Measurements from ENCODE around the gene C12orf60.

The C12orf60 gene

DNA sequence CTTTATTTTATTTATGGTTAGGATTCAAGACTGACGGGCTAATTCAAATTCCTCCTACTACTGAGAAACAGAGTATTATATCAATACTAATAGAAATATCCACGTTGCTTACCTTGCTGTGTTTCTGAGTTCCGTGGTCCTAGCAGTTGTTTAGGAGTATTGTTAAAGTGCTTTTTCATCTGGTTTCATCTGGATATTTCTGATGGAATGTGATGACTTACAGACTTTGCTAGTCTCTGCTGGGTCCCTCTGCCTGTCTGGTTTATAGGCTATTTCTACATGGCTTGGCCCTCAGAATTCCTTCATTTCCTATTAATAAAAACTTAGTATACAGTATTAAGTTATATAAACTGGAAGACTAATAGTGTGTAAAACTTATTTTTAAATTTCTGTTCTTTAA, 10.5 kb downstream of the C12orf60 start, which contains the start of gene SMCO3:
TSS of gene SMCO3 (minus strand) at position 169 of the 400 bp plus-strand sequence. CDS start 7,502 bp downstream, outside the sequence.
- H3K4me1 ChIP-seq (ENCODE audit: insufficient read depth, low read length) = no peaks in the 10 kb centered on the region
- no peaks in the 10 kb centered on the region for H3K79me2 ChIP-seq (ENCODE audit: insufficient read depth, low read length)
- no peak for ATAC-seq (ENCODE audit: insufficient read depth, low read depth)
- H4K20me1 ChIP-seq (ENCODE audit: insufficient read depth, low read length) = no peaks in the 10 kb centered on the region
- H3K9me3 ChIP-seq (ENCODE audit: insufficient read depth, low read length, severe bottlenecking) = no peaks in the 10 kb centered on the region
- TF ChIP-seq, protein P1, sequence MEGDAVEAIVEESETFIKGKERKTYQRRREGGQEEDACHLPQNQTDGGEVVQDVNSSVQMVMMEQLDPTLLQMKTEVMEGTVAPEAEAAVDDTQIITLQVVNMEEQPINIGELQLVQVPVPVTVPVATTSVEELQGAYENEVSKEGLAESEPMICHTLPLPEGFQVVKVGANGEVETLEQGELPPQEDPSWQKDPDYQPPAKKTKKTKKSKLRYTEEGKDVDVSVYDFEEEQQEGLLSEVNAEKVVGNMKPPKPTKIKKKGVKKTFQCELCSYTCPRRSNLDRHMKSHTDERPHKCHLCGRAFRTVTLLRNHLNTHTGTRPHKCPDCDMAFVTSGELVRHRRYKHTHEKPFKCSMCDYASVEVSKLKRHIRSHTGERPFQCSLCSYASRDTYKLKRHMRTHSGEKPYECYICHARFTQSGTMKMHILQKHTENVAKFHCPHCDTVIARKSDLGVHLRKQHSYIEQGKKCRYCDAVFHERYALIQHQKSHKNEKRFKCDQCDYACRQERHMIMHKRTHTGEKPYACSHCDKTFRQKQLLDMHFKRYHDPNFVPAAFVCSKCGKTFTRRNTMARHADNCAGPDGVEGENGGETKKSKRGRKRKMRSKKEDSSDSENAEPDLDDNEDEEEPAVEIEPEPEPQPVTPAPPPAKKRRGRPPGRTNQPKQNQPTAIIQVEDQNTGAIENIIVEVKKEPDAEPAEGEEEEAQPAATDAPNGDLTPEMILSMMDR (IDR thresholded peaks at IDR 0.05; ENCODE audit: borderline replicate concordance, extremely low read depth, low read length, poor library complexity, severe bottlenecking) = no peak
- TF ChIP-seq EZH2 (IDR thresholded peaks at IDR 0.05; ENCODE audit: borderline replicate concordance, low read depth, low read length, severe bottlenecking) = no peak
- H3K36me3 ChIP-seq (ENCODE audit: insufficient read depth, low read length) = no peaks in the 10 kb centered on the region
- no peak for DNase-seq
- H3K4me2 ChIP-seq (ENCODE audit: insufficient read depth, low read length) = no peak within 1 kb of the TSS
- no peaks in the 10 kb centered on the region for H3K27me3 ChIP-seq (ENCODE audit: insufficient read depth, low read length, poor library complexity)
- no peak within 1 kb of the TSS for H3K27ac ChIP-seq (ENCODE audit: low read length)
- no peak within 1 kb of the TSS for H3K4me3 ChIP-seq (ENCODE audit: low read depth in 1 of 2, low read length in 2 of 2)
- no peak within 1 kb of the TSS for H2AFZ ChIP-seq (ENCODE audit: low read depth, low read length)
- no peak within 1 kb of the TSS for H3K9ac ChIP-seq (ENCODE audit: low read depth, low read length)

DNA sequence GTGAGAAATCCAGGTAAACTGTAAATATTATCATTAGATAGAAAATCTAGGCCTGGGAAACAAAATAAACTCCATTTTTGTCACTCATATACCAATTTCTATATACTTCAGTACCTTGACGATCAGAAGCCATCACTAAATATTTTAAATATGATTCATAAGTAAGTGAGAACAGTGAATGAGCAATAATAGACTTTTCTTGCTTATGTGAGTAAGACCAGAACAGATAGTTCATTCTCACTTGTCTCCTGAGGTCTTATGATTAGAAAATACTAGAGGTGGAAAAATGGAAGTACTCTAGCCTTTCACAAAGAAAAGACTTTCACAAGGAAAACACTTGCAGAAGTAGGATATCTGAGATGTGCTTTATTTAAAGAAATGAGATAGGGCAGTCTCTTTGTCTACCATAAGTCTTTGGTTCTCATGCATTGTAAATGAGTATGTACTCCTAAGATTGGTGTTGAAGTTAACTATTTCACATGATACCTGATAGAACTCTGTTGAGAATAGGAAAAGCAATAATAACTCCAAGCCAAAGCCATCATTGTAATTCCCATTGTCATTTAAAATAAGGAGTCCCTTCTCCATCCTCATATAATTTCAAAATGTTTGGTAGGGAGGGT, 20.7 kb downstream of the C12orf60 start:
- Histone ChIP-seq H3K79me2 (ENCODE audit: insufficient read depth, low read length) (no peaks in the 10 kb centered on the region), H3K27ac (ENCODE audit: low read length) (no peak overlapping the region), H3K9ac (ENCODE audit: low read depth, low read length) (no peak overlapping the region), H3K27me3 (ENCODE audit: insufficient read depth, low read length, poor library complexity) (no peaks in the 10 kb centered on the region), H3K4me2 (ENCODE audit: insufficient read depth, low read length) (no peak overlapping the region), H3K4me3 (ENCODE audit: low read depth in 1 of 2, low read length in 2 of 2) (no peak overlapping the region), H2AFZ (ENCODE audit: low read depth, low read length) (no peak overlapping the region), H3K9me3 (ENCODE audit: insufficient read depth, low read length, severe bottlenecking) (no peaks in the 10 kb centered on the region), H3K36me3 (ENCODE audit: insufficient read depth, low read length) (no peaks in the 10 kb centered on the region), H3K4me1 (ENCODE audit: insufficient read depth, low read length) (no peaks in the 10 kb centered on the region), H4K20me1 (ENCODE audit: insufficient read depth, low read length) (no peaks in the 10 kb centered on the region)
- no peak for DNase-seq
- no peak for TF ChIP-seq EZH2 (IDR thresholded peaks at IDR 0.05; ENCODE audit: borderline replicate concordance, low read depth, low read length, severe bottlenecking)
- TF ChIP-seq, protein P1 (IDR thresholded peaks at IDR 0.05; ENCODE audit: borderline replicate concordance, extremely low read depth, low read length, poor library complexity, severe bottlenecking) = no peak
- ATAC-seq (ENCODE audit: insufficient read depth, low read depth) = no peak

DNA sequence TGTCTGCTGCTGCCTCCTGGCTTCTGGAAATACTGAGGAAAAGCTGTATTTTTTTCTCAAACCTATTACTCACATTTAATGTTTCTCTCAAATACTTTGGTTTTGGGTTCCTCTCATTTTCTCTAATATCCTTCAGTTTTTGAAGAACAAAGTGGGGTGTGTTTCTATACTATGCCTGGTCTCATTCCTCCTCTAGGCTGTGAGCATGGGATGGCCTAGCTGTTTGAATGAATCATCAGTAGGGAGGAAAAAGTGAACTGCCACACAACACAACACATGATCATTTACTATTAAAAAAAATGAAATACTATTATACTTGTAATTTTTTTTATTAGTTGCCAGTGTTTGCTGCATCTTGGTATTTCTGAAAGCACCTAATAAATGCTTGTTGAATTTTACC, 21.8 kb downstream of the C12orf60 start:
- Histone ChIP-seq H3K9ac (ENCODE audit: low read depth, low read length) (no peak overlapping the region), H3K27me3 (ENCODE audit: insufficient read depth, low read length, poor library complexity) (no peaks in the 10 kb centered on the region), H3K4me1 (ENCODE audit: insufficient read depth, low read length) (no peaks in the 10 kb centered on the region), H3K4me2 (ENCODE audit: insufficient read depth, low read length) (no peak overlapping the region), H3K79me2 (ENCODE audit: insufficient read depth, low read length) (no peaks in the 10 kb centered on the region), H2AFZ (ENCODE audit: low read depth, low read length) (no peak overlapping the region), H3K4me3 (ENCODE audit: low read depth in 1 of 2, low read length in 2 of 2) (no peak overlapping the region), H3K27ac (ENCODE audit: low read length) (no peak overlapping the region), H3K36me3 (ENCODE audit: insufficient read depth, low read length) (no peaks in the 10 kb centered on the region), H4K20me1 (ENCODE audit: insufficient read depth, low read length) (no peaks in the 10 kb centered on the region), H3K9me3 (ENCODE audit: insufficient read depth, low read length, severe bottlenecking) (no peaks in the 10 kb centered on the region)
- no peak for TF ChIP-seq EZH2 (IDR thresholded peaks at IDR 0.05; ENCODE audit: borderline replicate concordance, low read depth, low read length, severe bottlenecking)
- TF ChIP-seq, protein P1 (IDR thresholded peaks at IDR 0.05; ENCODE audit: borderline replicate concordance, extremely low read depth, low read length, poor library complexity, severe bottlenecking) = no peak
- DNase-seq = no peak
- no peak for ATAC-seq (ENCODE audit: insufficient read depth, low read depth)
